ENCODE data around the gene MTHFSD. TPM values are rescaled to one million over a fixed set of nuclear protein-coding genes. Genes with fewer than 3 reads are reported as not detected.

Gene MTHFSD
- total RNA-seq, 2 donors from 2014 or later = 23.7 to 43.8 TPM

- 56% methylated on average over 5 of the region's 5 CpGs for WGBS
- intact Hi-C loops (cut with DNase I) = no loop called here
- no peaks in the 10 kb centered on the region for H3K4me1 ChIP-seq (replicated peaks)
- DNase-seq (ENCODE audit: low spot score) = no peak
- no peak overlapping the region for H3K27ac ChIP-seq
- no peaks in the 10 kb centered on the region for H3K36me3 ChIP-seq
- no peaks in the 10 kb centered on the region for H3K9me3 ChIP-seq
- TF ChIP-seq POLR2A (IDR thresholded peaks at IDR 0.05) = no peak
- no peak for TF ChIP-seq CTCF (IDR thresholded peaks at IDR 0.05)
- TF ChIP-seq POLR2AphosphoS5 (IDR thresholded peaks at IDR 0.05) = no peak
- H3K4me3 ChIP-seq = no peak overlapping the region
- H3K27me3 ChIP-seq (replicated peaks; ENCODE audit: insufficient read depth) = peaks cover 6% of the 10 kb centered on the region
Measured at GRCh38 chr16:86523166-86523740, 31.8 kb downstream of the MTHFSD start.

- Histone ChIP-seq H3K4me3 (no peak overlapping the region), H3K9me3 (no peaks in the 10 kb centered on the region), H3K36me3 (no peaks in the 10 kb centered on the region), H3K27ac (no peak overlapping the region), H3K27me3 (replicated peaks; ENCODE audit: insufficient read depth) (peaks cover 7% of the 10 kb centered on the region), H3K4me1 (replicated peaks) (no peaks in the 10 kb centered on the region)
- 80% methylated on average over 16 of the region's 16 CpGs for WGBS
- no peak for DNase-seq (ENCODE audit: low spot score)
- intact Hi-C loops (cut with DNase I) = no loop called here
- TF ChIP-seq POLR2A (IDR thresholded peaks at IDR 0.05) (no peak), POLR2AphosphoS5 (IDR thresholded peaks at IDR 0.05) (no peak), CTCF (IDR thresholded peaks at IDR 0.05) (no peak)
Measured at GRCh38 chr16:86522634-86523033, 32.4 kb downstream of the MTHFSD start.

- H3K4me3 ChIP-seq = no peak overlapping the region
Measured at GRCh38 chr16:86521236-86522197, 33.5 kb downstream of the MTHFSD start.

GRCh38 chr16:86520317-86521210 lies 34.5 kb downstream of the MTHFSD start:
- intact Hi-C loops (cut with DNase I) = no loop called here
- peaks cover 27% of the 10 kb centered on the region for H3K27me3 ChIP-seq (replicated peaks; ENCODE audit: insufficient read depth)
- no peak overlapping the region for H3K27ac ChIP-seq
- H3K9me3 ChIP-seq = no peaks in the 10 kb centered on the region
- WGBS = 45% methylated on average over 30 of the region's 30 CpGs
- H3K36me3 ChIP-seq = no peaks in the 10 kb centered on the region
- no peaks in the 10 kb centered on the region for H3K4me1 ChIP-seq (replicated peaks)
- H3K4me3 ChIP-seq = no peak overlapping the region
- TF ChIP-seq POLR2AphosphoS5 (IDR thresholded peaks at IDR 0.05) (no peak), POLR2A (IDR thresholded peaks at IDR 0.05) (no peak), CTCF (IDR thresholded peaks at IDR 0.05) (no peak)
- DNase-seq (ENCODE audit: low spot score) = no peak

More at GRCh38 chr16:86521236-86522197, 33.5 kb downstream of the MTHFSD start:
- no peaks in the 10 kb centered on the region for H3K36me3 ChIP-seq
- TF ChIP-seq POLR2A (IDR thresholded peaks at IDR 0.05) = no peak
- intact Hi-C loops (cut with DNase I) = no loop called here
- no peaks in the 10 kb centered on the region for H3K4me1 ChIP-seq (replicated peaks)
- no peaks in the 10 kb centered on the region for H3K9me3 ChIP-seq
- H3K27me3 ChIP-seq (replicated peaks; ENCODE audit: insufficient read depth) = peaks cover 17% of the 10 kb centered on the region
- no peak overlapping the region for H3K27ac ChIP-seq
- no peak for DNase-seq (ENCODE audit: low spot score)
- 72% methylated on average over 35 of the region's 35 CpGs for WGBS
